A673 (cell line): Measurements from ENCODE around the gene INPP5E. TPM values are rescaled to one million over a fixed set of nuclear protein-coding genes. Genes with fewer than 3 reads are reported as not detected.

Experiments used
- BruUV-seq: library from RNA; stranded (reverse); fragments of 400-500 nt; replicated peaks from 2 replicates; lab custom pipeline; 2021; lab: Mats Ljungman, UMichigan
- CTCF ChIA-PET: fragments of 300-600 bp; sonication (Branson Sonifier 250); formaldehyde crosslinking; loops from one replicate; lab custom pipeline; 2022; ENCODE audit warnings: antibody characterized with exemption; lab: Charles Lee
- POLR2A ChIA-PET: fragments of 300-600 bp; sonication (Branson Sonifier 250); formaldehyde crosslinking; loops from one replicate; lab custom pipeline; 2022; ENCODE audit warnings: antibody characterized with exemption; ENCODE audit not compliant: low non-redundant PET; lab: Charles Lee
- DNase-seq: peaks from one replicate; pipeline ENCODE4 v3.0.0-alpha.2; 2015; ENCODE audit warnings: low spot score
- H3K27ac ChIP-seq: fragments of 200-600 bp; sonication (generic); 2 replicates; pipeline ENCODE4 v1.5.1; 2016; ENCODE audit warnings: mixed run types, low read depth, mild to moderate bottlenecking, mixed read lengths, antibody characterized with exemption, low read length; ENCODE audit not compliant: poor library complexity, severe bottlenecking
- H3K27me3 ChIP-seq: fragments of 200-600 bp; sonication (generic); replicated peaks from 2 replicates; pipeline ENCODE4 v1.6.1; 2017; ENCODE audit warnings: mixed run types, low read depth, mild to moderate bottlenecking, mixed read lengths, antibody characterized with exemption, low read length; ENCODE audit not compliant: insufficient read depth, poor library complexity
- H3K36me3 ChIP-seq: fragments of 200-600 bp; sonication (generic); 2 replicates; pipeline ENCODE4 v1.6.1; 2016; ENCODE audit warnings: mixed run types, mild to moderate bottlenecking, mixed read lengths, antibody characterized with exemption, low read length; ENCODE audit not compliant: insufficient read depth, poor library complexity, severe bottlenecking
- H3K4me1 ChIP-seq: fragments of 200-600 bp; sonication (generic); 2 replicates; pipeline ENCODE4 v1.6.1; 2017; ENCODE audit warnings: mixed run types, mild to moderate bottlenecking, mixed read lengths, antibody characterized with exemption, low read length; ENCODE audit not compliant: insufficient read depth, poor library complexity, severe bottlenecking
- H3K4me3 ChIP-seq: fragments of 200-600 bp; sonication (generic); 2 replicates; pipeline ENCODE4 v1.5.1; 2016; ENCODE audit warnings: low read depth, mixed run types, mild to moderate bottlenecking, mixed read lengths, low read length; ENCODE audit not compliant: poor library complexity, severe bottlenecking
- H3K9me3 ChIP-seq: fragments of 200-600 bp; sonication (generic); 2 replicates; pipeline ENCODE4 v1.6.1; 2016; ENCODE audit warnings: mixed run types, low read depth, mild to moderate bottlenecking, mixed read lengths, antibody characterized with exemption, low read length; ENCODE audit not compliant: poor library complexity, severe bottlenecking
- CTCF ChIP-seq: fragments of 300-800, 200-600 bp; sonication (generic); conservative IDR thresholded peaks from 2 replicates; pipeline ENCODE4 v1.5.1; 2017; ENCODE audit warnings: low read depth, mild to moderate bottlenecking, antibody characterized with exemption, low read length, moderate library complexity, mixed read lengths
- EZH2 ChIP-seq: fragments of 200-600 bp; sonication (generic); IDR thresholded peaks from 2 replicates; pipeline ENCODE4 v1.6.1; 2017; ENCODE audit warnings: borderline replicate concordance, low read depth, mild to moderate bottlenecking, mixed read lengths, antibody characterized with exemption, low read length; ENCODE audit not compliant: poor library complexity, severe bottlenecking
- intact Hi-C: fragments of 100-400 bp; cut with micrococcal nuclease; formaldehyde crosslinking; loops from one replicate; pipeline ENCODE4 v1.10.0; 2022; ENCODE audit not compliant: unreplicated experiment
- total RNA-seq: library from RNA; stranded (reverse); gene quantifications from 2 replicates; pipeline ENCODE4 v1.2.3, GENCODE V29; 2021

The INPP5E gene
- total RNA-seq, 1 experiment from 2014 or later, result 26.2 TPM

DNA sequence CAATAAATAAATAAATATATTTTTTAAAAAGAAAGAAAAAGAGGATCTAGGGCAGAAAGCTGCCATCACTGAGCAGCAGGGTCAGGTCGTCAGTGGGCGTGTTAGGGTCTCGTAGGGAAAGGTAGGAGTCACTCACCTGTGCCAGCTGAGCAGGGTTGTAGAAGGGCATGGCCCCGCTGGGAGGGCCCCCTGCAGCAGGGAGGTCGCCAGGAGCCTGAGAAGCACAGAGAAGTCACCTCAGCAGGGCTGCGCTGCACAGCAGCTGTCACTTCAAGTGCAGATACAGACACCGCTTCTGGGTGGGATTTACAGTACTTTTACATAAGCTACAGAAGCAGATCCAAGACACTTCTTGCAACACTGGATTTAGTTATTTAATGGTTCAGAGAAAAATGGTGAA is 4.0 kb upstream of the INPP5E start:
- Histone ChIP-seq H3K4me3 (no peak overlapping the region), H3K36me3 (peaks cover 66% of the 10 kb centered on the region), H3K27me3 (no peaks in the 10 kb centered on the region), H3K27ac (no peak overlapping the region), H3K4me1 (peaks cover 3% of the 10 kb centered on the region), H3K9me3 (no peaks in the 10 kb centered on the region)
- TF ChIP-seq EZH2, result no peak
- TF ChIP-seq CTCF, result no peak
- BruUV-seq, result no TSS peak
- ChIA-PET POLR2A (no interaction called here), CTCF (no interaction called here)
- intact Hi-C loops, result no loop called here
- DNase-seq, result no peak

- Histone ChIP-seq H3K27me3 (no peaks in the 10 kb centered on the region), H3K4me1 (peaks cover 4% of the 10 kb centered on the region), H3K36me3 (peaks cover 65% of the 10 kb centered on the region), H3K9me3 (no peaks in the 10 kb centered on the region), H3K27ac (no peak overlapping the region), H3K4me3 (no peak overlapping the region)
- intact Hi-C loops, result no loop called here
- POLR2A ChIA-PET, result no interaction called here
- no peak for DNase-seq
- CTCF ChIA-PET, result interaction anchor here (0.5 kb wide), 1 partner anchor 55 kb away, joined by 3 read pairs; no protein-coding TSS in a partner anchor
- TF ChIP-seq EZH2, result no peak
- TF ChIP-seq CTCF, result no peak
- BruUV-seq, result no TSS peak
Observed at GRCh38 chr9:136443087-136443486, 3.4 kb upstream of the INPP5E start.

- Histone ChIP-seq H3K36me3 (peaks cover 57% of the 10 kb centered on the region), H3K4me1 (peaks cover 10% of the 10 kb centered on the region), H3K9me3 (no peaks in the 10 kb centered on the region), H3K4me3 (no peak overlapping the region), H3K27ac (no peak overlapping the region), H3K27me3 (no peaks in the 10 kb centered on the region)
- no peak for DNase-seq
- POLR2A ChIA-PET, result no interaction called here
- intact Hi-C loops, result no loop called here
- TF ChIP-seq EZH2, result no peak
- TF ChIP-seq CTCF, result no peak
- CTCF ChIA-PET, result no interaction called here
- BruUV-seq, result no TSS peak
Observed at GRCh38 chr9:136442265-136442664, 2.6 kb upstream of the INPP5E start.
